A549 (cell line): Measurements from ENCODE around the gene USP3. TPM values are rescaled to one million over a fixed set of nuclear protein-coding genes. Genes with fewer than 3 reads are reported as not detected.

ENCODE experiments used
- ATAC-seq, 2 experiments: fragments of 200-7000 bp in 1 of 2; fragments of >200 bp in 1 of 2; cut with Nextera tagmentation in 1 of 2; cut with Tn5 transposase in 1 of 2; 3 replicates each; pipeline versions ENCODE4 v1.8.0 to v1.9.1; 2018 to 2020; ENCODE audit warnings: mild to moderate bottlenecking in 1 of 2, moderate library complexity in 1 of 2
- CTCF ChIA-PET: fragments of 300-600 bp; sonication (Branson Sonifier 250); formaldehyde crosslinking; extraction: SDS; loops from one replicate; lab custom pipeline; 2021; ENCODE audit warnings: antibody characterized with exemption, inconsistent platforms; lab: Yijun Ruan, JAX
- POLR2A ChIA-PET: fragments of 350-600 bp; formaldehyde crosslinking; extraction: SDS; loops from one replicate; lab custom pipeline; 2021; ENCODE audit warnings: antibody characterized with exemption, inconsistent platforms; lab: Yijun Ruan, JAX
- DNase-seq, 2 experiments: peaks; one replicate each; pipeline versions ENCODE4 v3.0.0 to v3.0.0-alpha.2; 2011 to 2016; ENCODE audit warnings: low read depth in 1 of 2, low spot score in 1 of 2
- FAIRE-seq: peaks from 2 replicates; lab custom pipeline; 2011; peaks lifted over from hg19 to GRCh38; lab: Jason Lieb, UNC
- H3K27ac ChIP-seq, 2 experiments: fragments of >200 bp; sonication (Bioruptor Twin); formaldehyde crosslinking; 3 replicates each; pipeline ENCODE4 v1.5.1; 2016 to 2017
- H3K4me1 ChIP-seq: fragments of >200 bp; sonication (Bioruptor Twin); formaldehyde crosslinking; 3 replicates; pipeline ENCODE4 v1.6.1; 2016
- H3K4me2 ChIP-seq: fragments of >200 bp; sonication (Bioruptor Twin); formaldehyde crosslinking; 3 replicates; pipeline ENCODE4 v1.6.1; 2016
- H3K4me3 ChIP-seq: fragments of >200 bp; sonication (Bioruptor Twin); formaldehyde crosslinking; 3 replicates; pipeline ENCODE4 v1.5.1; 2016
- H3K9me3 ChIP-seq: fragments of >200 bp; sonication (Bioruptor Twin); formaldehyde crosslinking; 3 replicates; pipeline ENCODE4 v1.6.1; 2016
- ATOH8 ChIP-seq: fragments of 250-450 bp; sonication (Bioruptor Pico); IDR thresholded peaks from 2 replicates; pipeline ENCODE4 v1.5.0; 2020; ENCODE audit warnings: low read depth, mild to moderate bottlenecking, moderate library complexity
- CBX8 ChIP-seq: fragments of 200-600 bp; sonication (generic); IDR thresholded peaks from 2 replicates; pipeline ENCODE4 v1.6.1; 2016
- GATA3 ChIP-seq: IDR thresholded peaks from 2 replicates; pipeline ENCODE4 v1.6.1; 2012; ENCODE audit warnings: borderline replicate concordance
- HDAC2 ChIP-seq: fragments of 200-600 bp; sonication (generic); IDR thresholded peaks from 2 replicates; pipeline ENCODE4 v1.6.1; 2016
- HMGXB4 ChIP-seq: fragments of 250-450 bp; sonication (Bioruptor Pico); IDR thresholded peaks from 2 replicates; pipeline ENCODE4 v1.5.0; 2021; ENCODE audit warnings: mild to moderate bottlenecking, moderate library complexity, borderline replicate concordance
- HOXA7 ChIP-seq: fragments of 250-450 bp; sonication (Bioruptor Pico); IDR thresholded peaks from 2 replicates; pipeline ENCODE4 v1.5.0; 2020; ENCODE audit warnings: mild to moderate bottlenecking, moderate library complexity
- JUN ChIP-seq, 2 experiments: fragments of >200 bp; sonication (Bioruptor Twin); formaldehyde crosslinking; IDR thresholded peaks; 2 replicates in 1 of 2; 3 replicates in 1 of 2; pipeline ENCODE4 v1.6.1; 2016 to 2017
- KDM1A ChIP-seq: fragments of 200-600 bp; sonication (generic); IDR thresholded peaks from 2 replicates; pipeline ENCODE4 v1.6.1; 2016; ENCODE audit warnings: low read depth, mild to moderate bottlenecking
- KDM5A ChIP-seq: fragments of 200-600 bp; sonication (generic); IDR thresholded peaks from 2 replicates; pipeline ENCODE4 v1.6.1; 2016; ENCODE audit warnings: antibody characterized with exemption, mild to moderate bottlenecking
- NPAS2 ChIP-seq: fragments of 250-450 bp; sonication (Bioruptor Pico); IDR thresholded peaks from 2 replicates; pipeline ENCODE4 v1.8.0; 2022; ENCODE audit warnings: mild to moderate bottlenecking, moderate library complexity, borderline replicate concordance
- POLR2A ChIP-seq: IDR thresholded peaks from 2 replicates; pipeline ENCODE4 v1.6.1; 2012; ENCODE audit warnings: mild to moderate bottlenecking, low read length
- RAD21 ChIP-seq, 2 experiments: fragments of >200 bp in 1 of 2; sonication (Bioruptor Twin) in 1 of 2; formaldehyde crosslinking in 1 of 2; IDR thresholded peaks in 1 of 2; conservative IDR thresholded peaks in 1 of 2; 2 replicates in 1 of 2; 3 replicates in 1 of 2; pipeline ENCODE4 v1.6.1; 2012 to 2018; ENCODE audit warnings: inconsistent platforms in 1 of 2
- RCOR1 ChIP-seq: fragments of 150-350 bp; IDR thresholded peaks from 2 replicates; pipeline ENCODE4 v1.6.1; 2014; ENCODE audit warnings: antibody characterized with exemption, low read length, low read depth
- REST ChIP-seq: fragments of 200-600 bp; sonication (generic); IDR thresholded peaks from 2 replicates; pipeline ENCODE4 v1.6.1; 2016; ENCODE audit warnings: antibody characterized with exemption, mild to moderate bottlenecking, moderate library complexity
- RNF2 ChIP-seq: fragments of 200-600 bp; sonication (generic); IDR thresholded peaks from 2 replicates; pipeline ENCODE4 v1.6.1; 2016; ENCODE audit warnings: low read depth, mild to moderate bottlenecking, antibody characterized with exemption, moderate library complexity, borderline replicate concordance
- TFCP2L1 ChIP-seq: fragments of 250-450 bp; sonication (Bioruptor Pico); IDR thresholded peaks from 2 replicates; pipeline ENCODE4 v1.5.0; 2021; ENCODE audit warnings: mild to moderate bottlenecking
- ZNF302 ChIP-seq: fragments of 250-450 bp; sonication (Bioruptor Pico); IDR thresholded peaks from 2 replicates; pipeline ENCODE4 v1.9.0; 2021; ENCODE audit warnings: inconsistent platforms, mild to moderate bottlenecking, moderate library complexity
- WGBS: methylation state at CpG from one replicate; pipeline ENCODE4 v1.1.6; 2017; ENCODE audit errors: missing lambda C conversion rate; 5-methylcytosine and 5-hydroxymethylcytosine counted together
- polyA plus RNA-seq, 4 experiments: library from polyadenylated mRNA; depleted of rRNA in 3 of 4; stranded (reverse); fragments of >200 nt; fragmentation: RNase III in 1 of 4; extraction: RNeasy Plus Mini Kit Qiagen cat#74134 plus additional on column Dnase treatment in 1 of 4; gene quantifications; 2 replicates in 3 of 4; 3 replicates in 1 of 4; pipeline ENCODE4 v1.2.3, GENCODE V29; 2011 to 2017

The USP3 gene
- polyA plus RNA-seq, 2 of the 4 experiments (the other 2 are of a cell fraction), result 41.8 to 99.1 TPM

- H3K9me3 ChIP-seq, result no peaks in the 10 kb centered on the region
- ChIA-PET CTCF (interaction anchor here (0.5 to 4.3 kb wide), 14 partner anchors 10 to 193 kb away, joined by 3 to 24 read pairs (median 4); partner anchors contain the start of gene USP3), POLR2A (no interaction called here)
- no peak for ATAC-seq
- H3K27ac ChIP-seq, result no peak overlapping the region
- no peak for TF ChIP-seq KDM5A
- TF ChIP-seq ZNF302 (CRISPR knock-in tag), result no peak
- TF ChIP-seq RAD21 (conservative IDR thresholded peaks at IDR 0.05 in 1 of 2, IDR thresholded peaks at IDR 0.05 in 1 of 2), result no peak
- no peak for TF ChIP-seq KDM1A
- no peak for TF ChIP-seq JUN (IDR thresholded peaks at IDR 0.05)
- no peak for TF ChIP-seq HDAC2
- TF ChIP-seq HOXA7 (CRISPR knock-in tag), result no peak
- TF ChIP-seq NPAS2 (CRISPR knock-in tag), result no peak
- no peak for TF ChIP-seq RCOR1
- TF ChIP-seq GATA3, result no peak
- no peak for TF ChIP-seq CBX8
- TF ChIP-seq HMGXB4 (CRISPR knock-in tag), result no peak
- TF ChIP-seq POLR2A, result no peak
- no peak for TF ChIP-seq RNF2
- no peak for TF ChIP-seq REST
- DNase-seq, result no peak
- no peak overlapping the region for H3K4me3 ChIP-seq
- no peak overlapping the region for H3K4me2 ChIP-seq
- 94% methylated on average over 3 of the region's 3 CpGs for WGBS
- peak; percentile 85 for FAIRE-seq
- H3K4me1 ChIP-seq, result peaks cover 37% of the 10 kb centered on the region
Observed at GRCh38 chr15:63530752-63531299, 26.4 kb downstream of the USP3 start.

- H3K4me3 ChIP-seq, result no peak overlapping the region
- peak in 1 of 2 experiments; percentile 30 for DNase-seq
- TF ChIP-seq ATOH8 (no peak), RAD21 (conservative IDR thresholded peaks at IDR 0.05 in 1 of 2, IDR thresholded peaks at IDR 0.05 in 1 of 2) (peak in 1 of 2 experiments; percentile 20; a peak in 1 of 5 replicates), RNF2 (no peak), TFCP2L1 (CRISPR knock-in tag) (0 out of 2 replicates have a peak, but pooled peaks have one; percentile 24)
- TF ChIP-seq, all 56 proteins: peak for 2
- 84% methylated on average over 4 of the region's 4 CpGs for WGBS
- no peak for FAIRE-seq
- H3K4me1 ChIP-seq, result peaks cover 40% of the 10 kb centered on the region
- no peaks in the 10 kb centered on the region for H3K9me3 ChIP-seq
- ATAC-seq, result peak; percentile 79 to 84; a peak in 5 of 6 replicates
- no peak overlapping the region for H3K27ac ChIP-seq
- POLR2A ChIA-PET, result no interaction called here
- no peak overlapping the region for H3K4me2 ChIP-seq
- CTCF ChIA-PET, result interaction anchor here (0.9 to 4.3 kb wide), 15 partner anchors 10 to 194 kb away, joined by 3 to 24 read pairs (median 4); partner anchors contain the start of gene USP3
Observed at GRCh38 chr15:63531586-63531985, 27.2 kb downstream of the USP3 start.
